Measurements from ENCODE around the gene GPX7.

Gene GPX7

GRCh38 chr1:52636721-52637695, 34.8 kb downstream of the GPX7 start:
- TF ChIP-seq CTCF (conservative IDR thresholded peaks at IDR 0.05) = no peak
- no peak for TF ChIP-seq ZFX (IDR thresholded peaks at IDR 0.05)
- no peak overlapping the region for H3K27ac ChIP-seq

- TF ChIP-seq ZFX (IDR thresholded peaks at IDR 0.05) = no peak
- TF ChIP-seq CTCF (conservative IDR thresholded peaks at IDR 0.05) = no peak
- no peak overlapping the region for H3K27ac ChIP-seq
These were observed 35.8 kb downstream of the GPX7 start for GRCh38 chr1:52637946-52638345.

- TF ChIP-seq ZFX (IDR thresholded peaks at IDR 0.05) (no peak), CTCF (conservative IDR thresholded peaks at IDR 0.05) (no peak)
- H3K27ac ChIP-seq = no peak overlapping the region
These were observed 38.5 kb downstream of the GPX7 start for GRCh38 chr1:52640697-52641096.

GRCh38 chr1:52641307-52641706, 39.1 kb downstream of the GPX7 start:
- no peak overlapping the region for H3K27ac ChIP-seq
- no peak for TF ChIP-seq ZFX (IDR thresholded peaks at IDR 0.05)
- TF ChIP-seq CTCF (conservative IDR thresholded peaks at IDR 0.05) = no peak

GRCh38 chr1:52645261-52645660, 43.1 kb downstream of the GPX7 start:
- H3K27ac ChIP-seq = no peak overlapping the region

GRCh38 chr1:52651904-52652303, 49.7 kb downstream of the GPX7 start:
- TF ChIP-seq ZFX (IDR thresholded peaks at IDR 0.05) = no peak
- TF ChIP-seq CTCF (conservative IDR thresholded peaks at IDR 0.05) = no peak
- H3K27ac ChIP-seq = no peak overlapping the region

More at GRCh38 chr1:52645261-52645660, 43.1 kb downstream of the GPX7 start:
- no peak for TF ChIP-seq ZFX (IDR thresholded peaks at IDR 0.05)
- no peak for TF ChIP-seq CTCF (conservative IDR thresholded peaks at IDR 0.05)

- no peak overlapping the region for H3K27ac ChIP-seq
- no peak for TF ChIP-seq CTCF (conservative IDR thresholded peaks at IDR 0.05)
- no peak for TF ChIP-seq ZFX (IDR thresholded peaks at IDR 0.05)
These were observed 51.2 kb downstream of the GPX7 start for GRCh38 chr1:52653207-52653849.
